ENCODE data around the gene FBXW7. TPM values are rescaled to one million over a fixed set of nuclear protein-coding genes. Genes with fewer than 3 reads are reported as not detected.

The FBXW7 gene
- total and polyA plus RNA-seq, 2 experiments from 2014 or later, result 19.7 to 67.7 TPM

- no peak overlapping the region for H3K4me3 ChIP-seq
- DNase-seq (ENCODE audit: low read depth in 1 of 2, low spot score in 1 of 2), result no peak
- H3K4me1 ChIP-seq (ENCODE audit: low read depth), result peaks cover 11% of the 10 kb centered on the region
- no peak overlapping the region for H3K27ac ChIP-seq
- TF ChIP-seq, protein P1, sequence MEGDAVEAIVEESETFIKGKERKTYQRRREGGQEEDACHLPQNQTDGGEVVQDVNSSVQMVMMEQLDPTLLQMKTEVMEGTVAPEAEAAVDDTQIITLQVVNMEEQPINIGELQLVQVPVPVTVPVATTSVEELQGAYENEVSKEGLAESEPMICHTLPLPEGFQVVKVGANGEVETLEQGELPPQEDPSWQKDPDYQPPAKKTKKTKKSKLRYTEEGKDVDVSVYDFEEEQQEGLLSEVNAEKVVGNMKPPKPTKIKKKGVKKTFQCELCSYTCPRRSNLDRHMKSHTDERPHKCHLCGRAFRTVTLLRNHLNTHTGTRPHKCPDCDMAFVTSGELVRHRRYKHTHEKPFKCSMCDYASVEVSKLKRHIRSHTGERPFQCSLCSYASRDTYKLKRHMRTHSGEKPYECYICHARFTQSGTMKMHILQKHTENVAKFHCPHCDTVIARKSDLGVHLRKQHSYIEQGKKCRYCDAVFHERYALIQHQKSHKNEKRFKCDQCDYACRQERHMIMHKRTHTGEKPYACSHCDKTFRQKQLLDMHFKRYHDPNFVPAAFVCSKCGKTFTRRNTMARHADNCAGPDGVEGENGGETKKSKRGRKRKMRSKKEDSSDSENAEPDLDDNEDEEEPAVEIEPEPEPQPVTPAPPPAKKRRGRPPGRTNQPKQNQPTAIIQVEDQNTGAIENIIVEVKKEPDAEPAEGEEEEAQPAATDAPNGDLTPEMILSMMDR (IDR thresholded peaks at IDR 0.05; ENCODE audit: low read depth, low read length), result no peak
- H3K9me3 ChIP-seq (ENCODE audit: low read depth), result no peaks in the 10 kb centered on the region
- no peaks in the 10 kb centered on the region for H3K36me3 ChIP-seq
- H3K27me3 ChIP-seq, result no peaks in the 10 kb centered on the region
Observed at GRCh38 chr4:152430507-152430906, 105.4 kb downstream of the FBXW7 start.

DNA sequence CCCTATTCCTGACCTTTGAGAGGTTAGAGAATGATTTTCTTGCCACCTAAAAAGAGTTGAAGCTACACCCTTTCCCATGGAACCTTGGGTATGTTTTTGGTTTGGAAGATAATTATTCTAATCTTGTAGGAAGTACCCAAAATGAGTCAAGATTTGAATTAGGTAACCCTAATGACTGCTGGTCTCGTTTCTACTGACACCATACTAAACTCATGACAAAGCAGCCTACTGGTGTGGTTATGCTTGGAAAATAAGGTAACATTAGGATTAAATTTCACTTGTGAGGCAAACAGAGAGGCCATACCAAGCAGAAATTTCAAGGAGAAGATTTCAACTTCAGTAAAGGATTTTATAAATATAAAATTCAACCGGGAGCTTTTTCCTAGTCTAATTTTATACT, 107.9 kb downstream of the FBXW7 start:
- H3K4me3 ChIP-seq, result no peak overlapping the region
- DNase-seq (ENCODE audit: low read depth in 1 of 2, low spot score in 1 of 2), result no peak
- TF ChIP-seq, protein P1 (IDR thresholded peaks at IDR 0.05; ENCODE audit: low read depth, low read length), result no peak
- H3K4me1 ChIP-seq (ENCODE audit: low read depth), result peaks cover 16% of the 10 kb centered on the region
- H3K27ac ChIP-seq, result no peak overlapping the region
- H3K27me3 ChIP-seq, result no peaks in the 10 kb centered on the region
- H3K9me3 ChIP-seq (ENCODE audit: low read depth), result no peaks in the 10 kb centered on the region
- no peaks in the 10 kb centered on the region for H3K36me3 ChIP-seq

DNA sequence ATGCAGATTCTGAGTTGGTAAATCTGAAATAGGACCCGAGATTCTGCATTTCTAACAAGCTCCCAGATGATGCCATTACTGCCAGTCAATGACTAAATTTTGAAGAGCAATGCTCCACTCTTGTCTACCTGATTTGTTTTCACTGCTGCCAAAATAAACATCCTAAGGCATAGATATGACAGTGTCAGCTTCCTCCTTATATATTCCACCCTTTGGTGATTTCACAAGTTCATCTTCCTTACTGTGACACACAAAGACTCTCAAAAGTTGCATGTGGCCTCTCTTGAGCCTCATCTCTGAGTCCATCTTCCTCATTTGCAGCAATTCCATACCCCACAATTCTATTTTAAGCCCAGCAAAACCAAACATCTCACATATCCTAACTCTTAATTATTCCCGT, 110.9 kb downstream of the FBXW7 start:
- H3K4me1 ChIP-seq (ENCODE audit: low read depth), result peaks cover 12% of the 10 kb centered on the region
- H3K36me3 ChIP-seq, result no peaks in the 10 kb centered on the region
- no peaks in the 10 kb centered on the region for H3K27me3 ChIP-seq
- DNase-seq (ENCODE audit: low read depth in 1 of 2, low spot score in 1 of 2), result no peak
- TF ChIP-seq, protein P1 (IDR thresholded peaks at IDR 0.05; ENCODE audit: low read depth, low read length), result no peak
- no peaks in the 10 kb centered on the region for H3K9me3 ChIP-seq (ENCODE audit: low read depth)
- H3K4me3 ChIP-seq, result no peak overlapping the region
- peak overlapping the region; percentile 56 for H3K27ac ChIP-seq

GRCh38 chr4:152424396-152424795, 111.5 kb downstream of the FBXW7 start:
- Histone ChIP-seq H3K4me3 (no peak overlapping the region), H3K4me1 (ENCODE audit: low read depth) (peaks cover 12% of the 10 kb centered on the region), H3K36me3 (no peaks in the 10 kb centered on the region), H3K27me3 (no peaks in the 10 kb centered on the region), H3K27ac (no peak overlapping the region), H3K9me3 (ENCODE audit: low read depth) (no peaks in the 10 kb centered on the region)
- TF ChIP-seq, protein P1 (IDR thresholded peaks at IDR 0.05; ENCODE audit: low read depth, low read length), result no peak
- no peak for DNase-seq (ENCODE audit: low read depth in 1 of 2, low spot score in 1 of 2)

DNA sequence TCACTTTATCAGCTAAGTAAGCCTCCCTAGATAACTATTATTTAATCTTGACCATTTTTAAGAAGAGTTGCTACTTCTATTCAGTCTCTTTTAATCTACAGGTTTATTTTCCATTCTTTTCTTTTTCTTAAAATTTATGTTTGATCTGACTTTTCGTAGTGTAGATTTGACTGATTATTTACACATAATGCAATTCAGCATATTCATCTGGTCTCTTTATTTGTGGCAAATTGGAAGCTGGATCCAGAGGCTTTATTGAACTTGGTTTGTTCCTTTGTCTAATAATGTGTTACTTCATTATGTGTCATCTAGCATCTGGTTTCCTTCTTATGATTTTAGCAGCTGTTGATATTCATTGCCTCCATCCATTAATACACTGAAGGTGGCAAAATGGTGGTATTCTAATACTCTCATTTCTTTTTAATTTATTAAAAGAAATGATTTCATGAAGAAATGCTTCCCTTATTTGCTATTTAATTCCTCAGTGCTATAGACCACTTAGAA, 113.0 kb downstream of the FBXW7 start:
- H3K36me3 ChIP-seq, result no peaks in the 10 kb centered on the region
- H3K4me3 ChIP-seq, result no peak overlapping the region
- DNase-seq (ENCODE audit: low read depth in 1 of 2, low spot score in 1 of 2), result no peak
- no peaks in the 10 kb centered on the region for H3K9me3 ChIP-seq (ENCODE audit: low read depth)
- TF ChIP-seq, protein P1 (IDR thresholded peaks at IDR 0.05; ENCODE audit: low read depth, low read length), result no peak
- peaks cover 12% of the 10 kb centered on the region for H3K4me1 ChIP-seq (ENCODE audit: low read depth)
- H3K27me3 ChIP-seq, result no peaks in the 10 kb centered on the region
- H3K27ac ChIP-seq, result no peak overlapping the region

GRCh38 chr4:152421576-152421975, 114.3 kb downstream of the FBXW7 start:
- Histone ChIP-seq H3K4me1 (ENCODE audit: low read depth) (peaks cover 12% of the 10 kb centered on the region), H3K36me3 (no peaks in the 10 kb centered on the region), H3K4me3 (no peak overlapping the region), H3K27ac (no peak overlapping the region), H3K27me3 (no peaks in the 10 kb centered on the region), H3K9me3 (ENCODE audit: low read depth) (no peaks in the 10 kb centered on the region)
- TF ChIP-seq, protein P1 (IDR thresholded peaks at IDR 0.05; ENCODE audit: low read depth, low read length), result no peak
- DNase-seq (ENCODE audit: low read depth in 1 of 2, low spot score in 1 of 2), result no peak
